ENCODE data around the gene MARCHF6.
"Not testable (repeated sequence)": the region's sequence is repeated elsewhere in the genome, so short reads cannot be mapped to it uniquely, and the experiment has no call there.

MARCHF6 gene

DNA sequence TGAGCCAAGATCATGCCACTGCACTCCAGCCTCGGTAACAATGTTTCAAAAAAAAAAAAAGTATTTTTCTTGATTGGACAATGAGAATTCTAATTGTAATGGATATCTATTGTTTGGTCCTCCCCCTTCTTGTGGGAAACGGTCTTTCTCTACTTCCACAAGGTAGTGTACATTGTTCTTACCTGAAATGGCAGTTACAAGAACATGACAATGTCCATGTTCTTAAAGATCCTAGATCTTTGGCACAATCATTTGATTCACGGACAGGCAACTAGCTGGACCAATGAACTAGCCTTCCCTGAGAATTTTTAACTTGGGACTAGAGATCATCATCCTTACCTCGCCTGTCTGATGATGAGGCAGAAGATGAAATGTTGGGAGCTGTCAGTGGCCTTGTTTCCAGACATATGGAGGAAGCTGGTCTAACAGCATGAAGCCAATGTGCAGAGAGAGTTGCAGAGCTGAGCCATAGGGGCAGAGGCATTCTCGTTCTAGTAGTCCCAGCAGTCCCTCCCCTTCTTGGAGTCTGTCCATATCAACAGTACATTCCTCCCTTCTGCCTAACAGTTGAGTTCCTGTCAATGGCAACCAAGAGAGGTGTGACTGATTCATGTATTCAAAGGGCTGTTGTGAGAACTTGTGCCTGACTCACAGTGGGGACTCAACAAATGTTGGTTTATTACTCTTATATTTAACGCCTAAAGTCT lies 2.1 kb upstream of the MARCHF6 start:
- DNase-seq (ENCODE audit: low read depth) = no peak

DNA sequence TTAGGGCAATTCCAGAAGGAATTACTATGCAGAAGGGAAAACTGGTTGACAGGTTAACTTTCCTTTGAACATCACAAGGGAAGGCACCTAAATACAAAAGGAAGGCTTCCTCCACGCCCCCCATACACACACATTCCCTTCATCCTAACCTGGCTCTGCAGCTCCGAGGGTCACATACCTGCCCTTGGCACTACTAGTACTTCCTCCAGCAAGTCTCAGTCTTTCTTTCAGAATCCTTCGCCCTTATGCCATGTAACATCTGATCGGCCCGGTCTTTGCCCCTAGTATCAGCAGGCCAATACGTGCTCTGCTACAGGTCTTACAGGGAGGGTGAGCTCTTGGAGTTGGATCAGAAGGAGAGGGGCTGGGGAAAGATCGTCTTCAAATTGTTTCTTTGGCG lies 1.6 kb upstream of the MARCHF6 start:
- no peak for DNase-seq (ENCODE audit: low read depth)

DNA sequence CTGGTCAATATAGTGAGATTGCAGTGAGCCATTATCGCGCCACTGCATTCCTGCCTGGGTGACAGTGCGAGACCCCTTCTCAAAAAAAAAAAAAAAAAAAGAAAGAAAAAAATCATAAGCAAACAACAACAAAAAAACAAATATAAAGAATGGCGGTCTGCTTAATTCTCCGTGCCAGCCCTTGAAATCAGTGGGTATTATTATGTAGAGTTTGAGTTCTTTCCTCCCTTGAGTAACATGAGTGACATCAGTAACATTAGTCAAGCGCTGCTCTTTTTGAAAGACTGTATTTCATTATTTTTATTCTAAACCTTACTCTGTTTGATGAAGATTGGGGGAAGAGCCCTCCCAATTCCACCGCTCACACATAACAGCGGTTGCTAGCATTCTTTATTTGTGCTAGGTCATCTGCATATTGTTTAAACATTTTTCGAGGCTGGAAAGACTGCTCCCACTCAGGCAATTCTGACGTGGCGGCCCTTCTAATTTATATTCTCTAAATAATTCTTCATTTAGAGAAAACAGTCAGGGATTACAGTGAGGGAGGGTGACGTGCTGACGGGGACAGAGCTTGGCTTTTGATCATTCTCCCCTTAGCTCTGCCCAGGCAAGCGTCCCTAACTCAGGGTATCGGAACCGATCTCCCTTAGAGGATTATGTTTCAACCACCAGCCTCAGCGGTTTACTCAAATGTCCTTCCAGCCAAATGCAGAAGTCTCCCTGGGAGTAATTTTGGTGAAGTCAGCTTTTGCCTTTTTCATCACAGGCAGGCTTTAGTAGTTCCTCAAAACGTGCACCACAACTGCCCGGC lies 860 bp upstream of the MARCHF6 start:
- no peak for DNase-seq (ENCODE audit: low read depth)

DNA sequence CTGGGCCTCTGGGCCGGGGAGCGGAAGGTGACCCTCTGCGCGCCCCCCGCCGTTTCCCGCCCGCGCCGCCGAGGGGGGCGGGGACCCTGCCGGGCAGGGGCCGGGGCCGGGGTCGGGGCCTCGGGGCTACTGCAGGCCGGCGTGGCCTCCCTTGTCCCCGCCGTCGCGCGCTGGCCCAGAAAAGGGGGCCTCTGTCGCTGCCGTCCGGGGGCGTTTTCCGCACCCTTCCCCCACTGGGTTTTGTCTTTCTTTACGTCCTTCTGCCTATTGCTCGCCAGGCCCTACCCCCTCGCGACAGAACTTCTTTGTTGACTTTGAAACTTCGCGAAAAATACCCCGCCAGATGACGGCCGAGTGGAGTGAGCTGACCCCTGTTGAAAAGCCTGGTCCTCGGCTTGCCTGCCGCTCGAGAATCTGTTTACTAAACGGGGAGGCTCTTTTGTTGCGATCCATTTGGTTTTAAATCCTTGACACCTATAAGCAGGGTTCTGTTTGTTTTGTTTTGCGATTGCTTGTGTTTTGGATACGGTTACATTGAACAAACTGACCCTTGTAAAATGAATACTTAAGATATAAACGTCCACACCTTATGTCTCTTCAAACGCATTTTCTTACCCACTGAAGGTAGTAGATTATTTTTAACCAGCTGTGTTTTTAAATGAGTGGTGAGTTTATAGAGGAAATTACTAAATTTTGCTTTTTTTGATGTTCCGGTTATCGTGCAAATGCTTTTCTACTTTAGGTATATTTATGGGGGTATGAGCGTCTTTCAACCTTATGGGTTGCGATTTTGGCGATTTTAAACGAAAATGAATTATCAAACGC lies 765 bp downstream of the MARCHF6 start:
- no peak for DNase-seq (ENCODE audit: low read depth)

DNA sequence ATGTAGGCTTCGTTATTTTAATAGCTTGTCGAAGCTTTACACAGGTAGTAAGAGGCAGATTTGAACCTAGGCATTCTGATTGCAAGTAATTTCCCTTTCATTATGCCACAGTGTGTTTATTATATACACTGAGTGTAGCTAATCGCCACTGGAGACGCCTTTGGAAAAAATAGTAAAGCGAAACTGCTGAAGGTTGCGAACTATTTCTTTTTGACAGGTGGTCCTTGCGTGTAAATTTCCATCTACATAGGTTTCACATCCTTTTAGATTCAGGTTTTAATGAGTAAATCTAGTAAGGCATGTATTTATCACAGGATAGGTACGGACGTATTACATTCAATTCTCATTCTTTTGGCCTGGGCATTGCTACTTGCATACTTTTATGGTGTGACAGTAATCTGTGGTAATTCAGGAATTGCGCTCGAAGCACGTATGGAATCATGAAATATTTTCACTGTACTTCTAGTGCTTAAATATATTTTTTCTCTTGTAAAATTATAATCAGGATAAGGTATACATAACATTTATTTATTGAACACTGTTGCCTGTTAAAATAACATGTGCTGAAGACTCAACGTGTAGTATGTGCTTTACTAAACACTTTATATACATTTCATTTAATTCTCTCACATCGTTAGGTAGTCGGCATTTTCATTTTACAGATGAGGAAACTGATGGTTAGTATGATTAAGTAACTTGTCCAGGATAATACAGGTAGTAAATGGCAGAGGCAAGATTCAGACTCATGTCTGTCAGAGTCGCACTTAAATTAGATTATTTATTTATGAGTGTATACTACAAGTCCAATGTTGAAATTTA lies 1.8 kb downstream of the MARCHF6 start:
- no peak for DNase-seq (ENCODE audit: low read depth)

DNA sequence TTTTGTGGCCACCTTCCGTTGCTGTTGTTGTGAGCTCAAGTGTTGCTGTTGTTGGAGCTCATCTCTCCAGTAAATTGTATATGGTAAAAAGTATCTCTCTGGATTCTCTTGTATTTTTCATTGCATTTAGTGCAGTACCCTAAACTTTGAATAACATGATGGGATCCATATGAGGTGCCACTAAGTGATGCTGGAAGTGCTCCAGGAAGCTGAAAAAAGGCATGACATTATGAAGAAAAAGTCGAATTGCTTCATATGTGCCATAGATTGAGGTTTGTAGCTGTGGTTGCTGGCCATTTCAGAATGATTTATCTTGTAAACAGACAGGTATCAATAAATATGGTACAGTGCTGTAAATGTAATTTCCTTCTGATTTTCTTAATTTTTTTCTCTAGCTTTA lies 5.5 kb downstream of the MARCHF6 start:
- no peak for DNase-seq (ENCODE audit: low read depth)

DNA sequence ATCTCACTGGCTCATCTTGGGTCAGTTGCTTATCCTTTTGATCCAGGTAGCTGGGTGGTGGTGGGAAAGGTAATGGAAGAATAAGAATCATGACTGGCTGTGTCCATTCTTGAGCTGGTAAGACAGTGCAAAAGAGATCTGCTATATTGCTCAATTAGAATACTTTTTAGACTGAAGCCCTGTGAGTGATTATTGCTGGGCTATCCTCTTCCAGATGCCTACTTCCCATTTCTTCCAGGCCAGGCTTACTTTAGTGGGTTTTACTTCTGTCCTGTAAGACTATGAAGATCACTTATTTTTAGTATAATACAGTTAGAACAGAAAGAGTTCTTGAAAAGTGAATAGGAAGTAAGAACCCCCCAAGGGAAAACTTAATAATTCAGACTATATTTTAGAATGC lies 7.2 kb downstream of the MARCHF6 start:
- DNase-seq (ENCODE audit: low read depth) = no peak

DNA sequence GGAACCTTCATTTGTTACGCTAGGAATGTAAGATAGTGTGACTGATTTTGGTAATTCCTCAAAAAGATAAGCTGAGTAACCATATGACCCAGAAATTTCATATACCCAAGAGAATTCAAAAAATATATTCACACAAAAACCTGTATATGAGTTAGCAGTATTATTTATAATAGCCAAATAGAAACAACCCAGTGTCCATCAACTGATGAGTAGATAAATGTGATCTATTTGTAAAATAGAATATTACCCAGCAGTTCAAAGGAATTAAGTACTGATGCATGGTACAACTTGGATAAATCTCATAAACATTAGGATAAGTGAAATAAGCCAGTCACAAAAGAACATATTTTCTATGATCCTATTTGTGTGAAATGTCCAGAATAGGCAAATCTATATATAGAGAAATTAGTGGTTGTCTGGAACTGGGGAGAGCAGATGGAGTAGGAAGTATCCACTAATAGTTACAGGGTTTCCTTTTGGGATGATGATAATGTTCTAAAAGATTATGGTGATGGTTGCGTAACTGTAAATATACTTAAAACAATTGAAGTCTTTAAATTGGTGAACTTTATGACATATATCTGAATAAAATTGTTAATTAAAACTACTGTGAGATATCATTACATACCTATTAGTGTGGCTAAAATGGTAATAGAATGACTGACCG lies 10.2 kb downstream of the MARCHF6 start:
- DNase-seq (ENCODE audit: low read depth) = no peak

DNA sequence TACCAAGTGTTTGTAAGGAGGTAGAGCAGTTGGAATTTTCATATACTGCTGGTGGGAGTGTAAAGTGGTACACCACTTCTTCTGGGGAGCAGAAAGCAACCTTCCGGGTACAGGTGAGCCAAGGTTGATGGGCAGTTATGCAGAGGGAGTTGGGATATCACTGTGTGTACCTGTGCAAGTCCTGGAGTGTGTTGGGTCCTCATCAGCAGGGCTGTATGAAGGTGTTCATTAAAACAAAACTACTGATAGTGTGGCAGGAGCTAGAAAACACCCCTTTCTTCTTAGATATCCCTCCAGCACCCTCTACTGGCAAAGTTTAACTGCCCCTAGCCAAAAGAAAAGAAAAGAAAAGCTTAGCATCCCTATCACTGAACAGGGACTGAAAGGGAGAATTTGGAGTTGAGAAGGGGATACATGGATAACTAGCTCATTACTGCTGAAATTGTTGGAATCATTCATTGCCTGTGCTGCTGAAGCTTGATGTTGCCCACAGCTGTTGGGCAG lies 10.7 kb downstream of the MARCHF6 start:
- no peak for DNase-seq (ENCODE audit: low read depth)

DNA sequence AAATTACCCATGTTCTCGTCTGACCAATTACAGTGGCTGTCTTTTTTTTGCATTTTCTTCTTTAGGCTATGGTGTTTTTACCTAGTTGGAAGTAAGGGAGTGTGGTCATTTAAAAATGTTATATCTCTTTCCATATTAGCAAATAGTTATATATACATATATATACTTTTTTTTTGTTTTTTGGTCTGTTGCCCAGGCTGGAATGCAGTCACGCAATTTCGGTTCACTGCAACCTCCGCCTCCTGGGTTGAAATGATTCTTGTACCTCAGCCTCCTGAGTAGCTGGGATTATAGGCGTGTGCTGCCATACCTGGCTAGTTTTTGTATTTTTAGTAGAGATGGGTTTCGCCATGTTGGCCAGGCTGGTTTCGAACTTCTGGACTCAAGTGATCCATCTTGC lies 12.3 kb downstream of the MARCHF6 start:
- no peak for DNase-seq (ENCODE audit: low read depth)

DNA sequence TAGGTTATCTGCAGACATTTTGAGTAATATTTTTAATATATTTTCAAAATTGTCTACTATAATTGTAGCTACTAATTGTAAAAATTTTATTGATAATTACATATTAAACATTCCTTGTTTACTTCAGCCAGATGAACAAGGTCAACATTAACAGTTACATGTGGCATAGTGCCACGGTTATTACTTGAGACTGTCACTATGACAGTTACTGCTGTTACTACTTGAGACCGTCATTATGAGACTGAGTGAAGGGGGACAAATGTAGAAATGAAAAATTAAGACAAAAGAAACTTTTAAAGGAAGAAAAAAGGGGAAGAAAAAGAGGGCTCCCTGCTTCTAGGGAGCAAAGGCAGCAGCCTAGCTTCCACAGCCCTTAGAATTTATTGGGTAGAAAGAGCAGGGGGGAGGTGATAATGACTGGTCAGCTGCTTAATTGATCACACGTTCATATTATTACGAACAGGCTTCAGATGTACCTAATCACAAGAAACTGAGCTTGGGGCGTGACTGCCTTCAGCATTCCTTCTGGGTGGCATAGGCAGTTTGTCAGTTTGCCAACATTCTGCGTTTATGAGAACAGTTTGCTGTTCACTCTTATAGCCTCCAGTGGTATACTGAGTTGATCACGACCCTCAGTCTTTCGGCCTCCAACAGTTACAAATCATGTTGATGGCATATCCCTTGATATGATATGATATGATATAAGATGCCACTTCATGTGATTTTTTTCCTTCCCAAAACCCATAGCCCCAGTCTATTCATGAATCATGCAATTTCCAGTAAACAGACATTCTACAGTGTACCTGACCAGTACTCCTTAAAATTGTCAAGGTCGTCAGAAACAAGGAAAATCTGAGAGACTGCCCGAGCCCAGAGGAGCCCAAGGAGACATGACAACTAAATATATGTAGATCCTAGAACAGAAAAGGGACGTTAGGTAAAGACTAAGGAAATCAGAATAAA lies 13.1 kb downstream of the MARCHF6 start:
- DNase-seq (ENCODE audit: low read depth) = peak; percentile 65

DNA sequence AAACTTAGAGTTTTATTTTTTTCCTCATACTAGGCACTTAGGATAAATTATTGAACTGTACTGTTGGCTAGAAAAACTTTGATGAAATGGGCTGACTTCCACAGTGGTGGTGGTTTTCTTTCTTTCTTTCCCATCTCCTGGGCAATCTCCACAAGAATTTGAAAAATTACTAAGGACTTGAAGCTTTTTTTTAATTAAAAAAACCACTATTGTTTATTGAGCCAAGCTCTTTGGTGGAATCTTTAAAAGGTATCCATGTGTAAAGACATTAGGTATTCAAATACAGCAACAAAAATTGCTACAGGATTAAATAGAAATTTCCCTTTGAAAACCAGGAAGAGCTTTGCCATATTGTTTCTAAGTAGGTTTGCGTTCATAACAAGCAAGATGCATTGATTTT lies 14.1 kb downstream of the MARCHF6 start:
- DNase-seq (ENCODE audit: low read depth) = no peak

DNA sequence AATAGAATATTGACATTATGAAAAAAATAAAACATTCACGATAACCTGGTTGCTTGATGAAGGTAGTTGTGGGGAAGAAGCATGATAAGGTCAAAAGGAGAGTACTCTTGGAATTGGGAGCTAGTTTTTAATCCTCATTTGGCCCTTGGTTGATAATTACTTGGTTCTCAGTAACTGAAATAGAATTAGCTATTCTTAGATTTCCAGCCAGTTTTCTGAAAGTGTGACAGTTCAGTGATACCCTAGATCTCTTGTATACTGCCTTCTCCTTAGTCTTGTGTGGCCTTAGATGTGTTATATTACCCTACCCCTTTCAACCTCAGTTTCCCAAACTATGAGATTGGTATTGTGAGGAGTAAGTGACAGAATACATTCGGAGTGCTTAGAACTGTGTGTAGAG lies 17.4 kb downstream of the MARCHF6 start:
- no peak for DNase-seq (ENCODE audit: low read depth)

DNA sequence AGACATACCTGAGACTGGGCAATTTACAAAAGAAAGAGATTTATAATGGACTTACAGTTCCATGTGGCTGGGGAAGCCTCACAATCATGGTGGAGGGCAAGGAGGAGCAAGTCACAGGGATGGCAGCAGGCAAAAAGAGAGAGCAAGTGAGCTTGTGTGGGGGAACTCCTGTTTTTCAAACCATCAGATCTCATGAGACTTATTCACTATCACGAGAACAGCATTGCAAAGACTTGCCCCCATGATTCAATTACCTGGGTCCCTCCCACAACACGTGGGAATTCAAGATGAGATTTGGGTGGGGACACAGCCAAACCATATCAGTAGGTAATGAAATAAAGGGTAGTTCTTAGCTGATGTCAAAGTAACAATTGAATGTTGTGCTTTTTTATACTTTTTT lies 17.9 kb downstream of the MARCHF6 start:
- DNase-seq (ENCODE audit: low read depth) = not testable (repeated sequence)

DNA sequence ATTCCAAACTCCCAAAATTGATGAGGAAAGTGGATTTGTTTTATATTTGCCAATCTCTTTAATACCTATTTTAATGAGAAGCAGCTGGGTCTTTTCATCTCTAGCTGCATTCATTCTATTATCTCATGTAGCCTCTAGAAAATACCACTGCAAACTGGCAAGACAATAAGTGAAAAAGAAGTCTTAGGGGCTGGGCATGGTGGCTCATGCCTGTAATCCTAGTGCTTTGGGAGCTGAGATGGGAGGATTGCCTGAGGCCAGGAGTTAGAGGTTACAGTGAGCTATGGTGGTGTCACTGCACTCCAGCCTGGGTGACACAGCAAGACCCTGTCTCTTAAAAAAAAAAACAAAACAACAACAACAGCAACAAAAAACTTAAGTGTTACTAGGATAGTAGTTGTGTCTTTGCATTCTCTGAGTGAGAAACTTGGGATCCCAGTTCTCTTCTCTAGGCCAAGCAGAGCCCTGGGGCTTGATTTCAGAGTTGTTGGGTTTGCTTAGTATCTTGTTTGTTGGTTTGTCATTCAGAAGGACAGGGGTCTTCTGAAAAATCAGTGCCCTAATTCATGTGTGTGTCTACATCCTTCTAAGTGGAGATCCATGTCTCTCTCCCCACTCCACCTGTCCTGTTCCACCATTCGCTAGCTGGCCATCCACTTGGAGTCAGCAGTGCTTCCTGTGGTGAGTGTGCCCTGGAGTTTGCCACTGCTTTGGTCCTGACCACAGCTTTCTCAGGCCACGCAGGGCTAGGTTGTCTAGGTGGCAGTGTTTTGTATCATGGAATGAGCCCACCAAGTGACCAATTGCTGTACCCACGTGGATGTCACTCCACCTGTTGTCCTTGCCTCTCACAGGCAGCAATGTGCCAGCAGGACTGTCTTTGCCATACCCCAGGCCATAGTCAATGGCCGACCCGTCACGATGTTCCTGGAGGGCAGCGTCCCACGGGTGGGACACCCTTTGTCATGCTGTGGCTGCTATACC lies 19.5 kb downstream of the MARCHF6 start:
- DNase-seq (ENCODE audit: low read depth) = no peak

DNA sequence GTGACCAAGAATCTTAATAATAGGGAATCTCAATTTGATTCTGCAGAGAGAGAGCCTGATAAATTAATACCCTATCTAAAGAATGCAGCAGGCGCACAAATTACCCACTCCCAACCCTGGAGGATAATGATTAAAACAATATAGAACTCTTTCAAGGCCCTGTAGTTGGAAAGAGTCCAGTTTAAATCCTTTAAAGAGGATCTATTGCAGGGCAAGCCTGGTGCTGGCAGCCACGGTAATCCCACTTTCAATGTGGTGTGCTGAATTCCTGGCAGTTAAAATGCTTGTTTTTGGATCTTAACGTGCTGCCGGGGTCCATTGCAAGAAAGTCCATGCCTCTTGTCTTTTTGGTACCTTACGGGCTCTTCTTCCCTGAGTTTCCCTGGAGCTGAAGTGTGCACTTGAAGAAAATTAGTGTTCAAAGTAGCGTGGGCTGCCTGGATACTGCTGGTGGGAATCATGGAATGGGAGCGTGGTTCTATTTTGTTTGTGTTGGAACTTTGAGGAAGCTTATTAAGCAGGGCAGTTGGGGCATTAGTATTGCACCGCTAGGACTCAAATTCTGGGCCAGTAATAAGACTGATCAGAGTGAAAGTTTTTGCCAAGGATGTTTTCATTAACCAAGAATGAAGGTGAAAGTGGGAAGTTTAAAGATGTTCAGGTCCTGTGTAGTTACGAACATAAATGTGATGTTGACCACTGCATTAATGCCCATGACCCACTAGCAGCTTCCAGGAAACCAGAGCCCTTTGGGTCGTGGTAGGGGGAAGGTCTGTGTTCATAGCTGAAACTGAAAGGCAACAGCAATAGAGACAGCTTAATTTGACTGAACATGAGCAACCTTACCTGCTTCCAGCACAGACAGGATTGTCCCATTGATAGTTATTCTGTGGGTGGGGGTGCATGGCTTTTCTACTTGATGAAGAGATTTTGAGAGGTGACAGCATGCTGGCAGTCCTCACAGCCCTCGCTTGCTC lies 20.8 kb downstream of the MARCHF6 start:
- no peak for DNase-seq (ENCODE audit: low read depth)

DNA sequence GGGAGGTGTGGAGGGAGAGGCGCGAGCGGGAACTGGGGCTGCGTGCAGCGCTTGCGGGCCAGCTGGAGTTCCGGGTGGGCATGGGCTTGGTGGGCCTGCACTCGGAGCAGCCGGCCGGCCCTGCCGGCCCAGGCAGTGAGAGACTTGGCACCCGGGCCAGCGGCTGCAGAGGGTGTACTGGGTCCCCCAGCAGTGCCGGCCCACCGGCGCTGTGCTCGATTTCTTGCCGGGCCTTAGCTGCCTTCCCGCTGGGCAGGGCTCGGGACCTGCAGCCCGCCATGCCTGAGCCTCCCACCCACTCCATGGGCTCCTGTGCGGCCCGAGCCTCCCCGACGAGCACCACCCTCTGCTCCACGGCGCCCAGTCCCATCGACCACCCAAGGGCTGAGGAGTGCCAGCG lies 21.7 kb downstream of the MARCHF6 start:
- not testable (repeated sequence) for DNase-seq (ENCODE audit: low read depth)

Data from HS-27A (cell line).